ENCODE data around the gene DYNC1I1.

Gene DYNC1I1

DNA sequence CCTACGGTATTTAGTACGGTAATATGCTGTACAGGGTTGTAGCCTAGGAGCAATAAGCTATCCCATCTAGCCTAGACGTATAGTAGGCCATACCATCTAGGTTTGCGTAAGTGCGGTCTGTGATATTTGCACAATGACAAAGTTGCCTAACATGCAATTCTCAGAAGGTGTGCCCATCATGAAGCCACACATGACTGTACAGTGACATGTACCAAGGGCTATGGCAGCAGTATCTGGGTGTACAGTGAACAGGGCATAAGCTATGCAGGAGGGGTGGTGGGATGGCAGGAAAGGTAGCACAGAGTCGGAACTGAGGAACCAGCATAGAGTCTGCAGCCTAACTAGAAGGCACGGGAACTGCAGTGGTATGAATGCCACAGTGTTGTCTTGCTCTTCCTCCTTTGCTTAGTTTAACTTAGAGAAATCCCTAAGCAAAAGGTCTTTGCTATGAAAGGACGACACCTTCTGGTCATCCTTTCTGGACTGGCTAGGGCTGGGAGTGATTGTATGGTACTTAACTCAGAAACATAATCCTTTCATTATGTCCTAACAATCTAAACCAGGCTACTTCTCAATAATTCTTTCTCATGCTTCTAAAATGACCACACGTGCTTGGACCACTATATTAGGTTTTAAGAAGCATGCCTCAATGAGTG, 93.5 kb downstream of the DYNC1I1 start:
- peak; percentile 12 for DNase-seq

DNA sequence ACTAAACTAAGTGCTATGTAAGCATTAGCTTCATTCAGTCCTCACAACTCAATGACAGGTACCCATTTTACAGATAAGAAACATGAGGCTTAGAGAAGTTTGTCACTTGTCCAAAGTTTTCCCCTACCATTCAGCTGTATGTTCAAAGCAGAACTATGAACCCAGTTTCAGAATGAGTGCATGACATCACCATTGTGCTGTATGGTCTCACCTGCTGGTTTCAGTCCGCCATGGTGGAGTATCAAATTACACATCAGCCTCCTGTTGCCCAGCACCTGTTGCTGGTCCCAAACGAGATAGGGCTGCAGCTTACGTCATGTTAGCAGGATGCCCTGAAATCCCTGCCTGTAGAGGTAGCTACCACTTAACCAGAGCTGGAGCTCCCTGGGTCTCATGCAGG, 95.0 kb downstream of the DYNC1I1 start:
- no peak for DNase-seq

DNA sequence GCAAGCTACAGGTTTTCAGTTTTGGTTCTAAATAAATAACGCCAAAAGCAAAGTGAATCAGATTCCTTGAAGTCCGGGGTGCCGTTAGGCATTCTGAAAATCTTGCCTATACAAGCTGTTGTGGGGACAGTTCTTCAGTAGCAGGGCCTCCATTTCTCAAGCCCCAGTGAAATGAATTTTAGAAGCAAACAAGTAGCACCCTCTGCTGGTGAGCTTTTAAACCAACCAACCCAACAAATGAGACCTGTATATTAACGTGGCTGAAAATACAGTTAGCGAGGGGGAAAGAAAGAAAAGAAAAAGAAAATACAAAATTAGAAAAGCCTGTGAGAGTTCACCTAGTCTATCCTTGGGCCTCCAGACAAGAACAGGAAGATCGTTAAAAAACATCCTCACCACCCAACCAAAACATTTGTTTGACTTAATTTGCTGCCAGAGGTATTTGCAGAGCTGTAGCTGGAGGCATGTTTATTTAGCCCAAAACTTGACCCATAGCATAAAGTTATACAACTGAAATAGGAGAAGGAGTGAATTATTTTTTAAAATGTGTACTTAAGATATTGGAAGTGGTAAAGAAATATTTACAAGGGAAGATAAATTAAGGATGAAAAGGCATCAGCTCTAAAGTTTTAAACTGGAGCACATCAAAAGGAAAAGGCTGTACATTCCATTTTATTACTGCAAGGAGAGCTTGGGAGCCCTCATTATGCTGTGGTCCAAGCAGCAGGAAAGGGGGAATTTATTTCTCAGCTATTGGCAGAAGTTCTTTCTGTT, 98.9 kb downstream of the DYNC1I1 start:
- peak; percentile 16 for DNase-seq

DNA sequence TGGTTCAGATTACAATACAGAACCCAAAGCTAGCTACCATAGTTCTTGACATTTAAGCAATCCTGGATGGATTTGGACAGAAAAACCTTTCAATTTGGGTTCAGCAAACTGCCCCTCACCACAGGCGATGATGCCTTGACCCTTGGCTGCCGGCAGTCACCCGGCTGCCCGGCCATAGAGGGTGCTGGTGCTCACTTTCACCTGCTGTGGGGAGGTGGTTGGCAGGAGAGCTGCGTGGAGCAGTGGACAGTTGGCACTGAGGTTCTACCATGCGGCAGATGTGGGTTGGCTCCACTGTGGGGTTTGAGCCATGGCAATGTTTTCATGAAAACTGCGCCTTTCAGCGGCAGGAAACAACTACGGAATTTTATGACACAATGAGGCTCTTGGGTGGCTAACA, 99.5 kb downstream of the DYNC1I1 start:
- no peak for DNase-seq

DNA sequence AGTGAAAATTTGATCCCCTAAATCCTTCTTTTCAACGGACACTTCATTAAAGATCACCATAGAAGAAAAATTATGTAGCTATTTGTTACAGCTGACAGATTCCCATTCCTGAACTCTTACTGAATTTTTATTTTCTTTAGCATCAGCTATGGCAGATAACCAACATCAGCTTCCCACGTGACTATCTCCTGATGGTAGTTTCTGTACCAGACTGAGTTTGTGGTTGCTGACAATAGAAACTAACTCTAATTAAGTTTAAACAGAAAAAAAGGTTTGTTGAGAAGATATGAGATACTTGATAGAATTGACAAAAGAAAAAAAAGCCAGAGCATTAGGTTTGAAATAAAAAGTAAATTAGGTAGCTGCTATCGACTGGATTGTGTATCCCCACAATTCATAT, 101.8 kb downstream of the DYNC1I1 start:
- no peak for DNase-seq

DNA sequence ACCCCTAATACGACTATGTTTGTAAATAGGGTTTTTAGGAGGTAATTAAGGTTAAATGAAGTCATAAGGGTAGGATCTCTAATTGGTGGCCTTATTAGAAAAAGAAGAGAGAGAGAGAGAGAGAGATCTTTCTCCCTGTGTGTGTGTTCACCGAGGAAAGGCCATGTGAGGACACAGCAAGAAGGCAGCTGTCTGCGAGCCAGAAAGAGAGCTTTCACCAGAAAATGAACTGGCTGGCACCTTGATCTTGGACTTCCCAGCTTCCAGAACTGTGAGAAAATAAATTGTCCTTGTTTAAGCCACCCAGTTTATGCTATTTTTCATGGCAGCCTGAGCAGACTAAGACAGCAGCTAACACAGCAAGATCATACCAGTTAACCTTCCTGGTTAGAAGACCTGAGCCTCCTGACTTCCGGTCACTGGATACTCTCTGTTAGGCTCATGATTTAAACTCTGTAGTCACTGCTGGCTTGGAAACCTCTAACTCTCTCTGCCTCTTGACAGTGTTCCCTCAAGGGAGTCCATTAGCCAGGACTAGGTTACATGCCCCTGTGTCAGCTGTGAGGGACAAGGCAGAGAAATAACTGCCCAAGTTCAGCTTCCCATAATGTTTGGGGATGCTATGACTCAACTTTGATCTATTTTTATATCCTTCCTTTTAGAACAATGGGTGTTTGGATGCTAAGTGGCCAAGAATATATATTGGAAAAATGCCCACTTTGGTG, 102.3 kb downstream of the DYNC1I1 start:
- DNase-seq, result no peak

DNA sequence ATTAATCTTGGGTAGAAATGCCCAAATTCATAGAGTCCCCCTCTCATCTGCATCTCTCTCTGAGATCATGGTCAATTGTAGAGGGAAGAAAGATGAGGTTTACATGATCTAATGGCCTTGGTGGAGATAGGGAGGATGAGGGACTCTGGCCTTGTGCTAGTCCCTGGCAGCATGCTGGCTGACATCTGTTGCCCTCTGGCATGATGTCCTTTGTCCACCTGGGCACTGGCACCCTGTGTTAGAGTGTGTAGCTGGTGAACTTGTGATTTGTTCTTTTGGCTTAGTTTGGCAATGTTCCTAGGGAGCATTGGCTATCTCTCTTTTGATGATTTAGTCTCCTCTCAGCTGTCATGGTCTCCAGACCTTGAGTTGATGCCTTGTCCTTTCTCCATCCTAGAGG, 103.2 kb downstream of the DYNC1I1 start:
- DNase-seq, result no peak

DNA sequence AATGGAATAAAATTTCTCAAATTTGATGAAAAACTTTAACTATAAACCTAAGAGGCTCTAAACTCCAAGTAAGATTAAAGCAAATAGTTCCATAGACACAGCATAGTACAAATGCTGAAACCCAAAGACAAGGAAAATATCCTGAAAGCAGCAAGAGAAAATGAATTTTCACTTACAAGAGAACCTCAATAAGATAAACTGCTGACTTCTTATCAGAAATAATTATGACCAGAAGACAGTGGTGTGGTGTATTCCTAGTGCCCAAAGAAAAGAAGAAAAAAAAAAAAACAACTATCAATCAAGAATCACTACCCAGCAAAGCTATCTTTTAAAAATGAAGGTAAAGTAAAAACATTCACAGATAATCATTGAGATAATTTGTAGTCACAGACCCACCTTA, 106.3 kb downstream of the DYNC1I1 start:
- no peak for DNase-seq

DNA sequence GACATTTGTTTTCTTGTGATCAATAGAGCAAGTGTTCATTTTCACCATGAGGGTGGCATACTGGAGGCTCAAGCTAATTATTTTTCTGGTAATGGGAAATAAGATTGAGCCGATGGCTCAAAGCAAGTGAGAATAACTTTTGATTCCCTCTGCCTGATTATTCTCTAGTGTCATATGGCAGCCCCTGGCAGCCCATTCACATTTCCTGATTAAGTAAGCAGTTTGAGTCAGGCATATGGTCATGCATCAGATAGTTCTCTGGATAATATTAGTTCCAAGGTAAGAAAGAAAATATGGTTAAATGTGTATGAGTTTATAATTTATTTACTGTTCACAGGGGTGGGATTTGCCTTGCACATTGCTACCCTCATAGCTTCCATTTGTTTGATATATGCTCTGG, 109.2 kb downstream of the DYNC1I1 start:
- DNase-seq, result no peak

DNA sequence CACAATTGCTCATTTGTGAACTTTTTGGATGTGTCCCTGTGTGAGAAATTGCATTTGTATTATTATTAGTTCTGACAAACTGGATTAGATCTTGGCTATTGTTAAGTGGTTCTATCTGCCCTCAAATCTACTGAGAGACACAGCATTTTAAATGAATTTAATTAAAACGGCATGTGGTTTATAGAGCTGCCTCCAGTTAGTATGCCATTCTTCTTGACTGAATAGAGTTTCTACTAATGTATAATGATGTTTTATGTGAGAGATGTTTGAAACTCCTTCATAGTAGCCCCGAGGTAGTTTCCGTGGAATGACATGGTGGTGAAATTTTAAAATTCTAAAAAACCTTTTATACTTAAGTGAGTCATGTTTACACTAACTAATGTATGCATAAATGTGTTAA, 110.9 kb downstream of the DYNC1I1 start:
- DNase-seq, result no peak

DNA sequence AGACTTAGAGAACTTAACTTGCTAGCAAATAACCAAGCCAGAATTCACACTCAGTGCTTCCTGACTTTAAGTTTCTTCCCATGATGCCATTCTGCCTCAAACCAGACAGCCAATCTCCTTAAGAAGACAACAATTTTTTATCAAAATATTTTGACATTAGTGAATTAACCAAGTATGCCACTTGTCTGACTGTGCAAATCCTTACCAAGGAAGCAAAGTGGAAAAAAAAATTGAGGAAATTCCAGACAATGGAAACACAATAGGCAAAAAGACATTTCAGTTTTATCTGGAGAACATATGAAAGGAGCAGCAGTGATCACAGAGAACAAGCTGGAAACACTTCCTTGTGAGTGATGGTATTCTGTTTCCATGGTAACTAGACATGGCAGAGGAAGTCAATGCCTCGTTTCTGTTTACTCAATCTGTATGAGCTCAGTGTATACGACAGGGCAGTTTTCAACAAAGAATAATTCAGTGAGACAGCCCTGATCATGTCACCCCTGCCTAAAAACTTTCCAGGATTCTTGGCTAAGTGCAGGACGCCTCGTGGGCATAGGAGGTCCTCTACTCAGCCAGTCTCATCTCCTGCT, 114.2 kb downstream of the DYNC1I1 start:
- peak; percentile 71 for DNase-seq

DNA sequence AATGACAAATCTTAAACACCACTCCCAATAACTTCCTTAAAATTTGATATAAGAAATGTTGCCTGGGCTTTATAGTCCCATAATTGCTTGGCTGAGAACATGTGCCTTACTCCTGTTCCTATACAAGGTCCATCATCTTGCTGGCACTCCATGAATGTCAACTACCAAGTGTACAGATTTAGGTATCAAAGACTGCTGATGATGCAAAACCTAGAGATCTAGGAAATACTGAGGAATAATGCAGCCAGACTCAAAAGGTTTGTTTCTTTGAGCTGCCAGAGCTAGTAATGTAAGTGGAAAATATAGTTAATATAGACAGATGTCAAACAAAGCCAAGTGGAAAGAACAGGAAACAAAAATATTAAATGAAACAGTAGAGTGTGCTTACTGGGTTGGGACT, 121.1 kb downstream of the DYNC1I1 start:
- no peak for DNase-seq

DNA sequence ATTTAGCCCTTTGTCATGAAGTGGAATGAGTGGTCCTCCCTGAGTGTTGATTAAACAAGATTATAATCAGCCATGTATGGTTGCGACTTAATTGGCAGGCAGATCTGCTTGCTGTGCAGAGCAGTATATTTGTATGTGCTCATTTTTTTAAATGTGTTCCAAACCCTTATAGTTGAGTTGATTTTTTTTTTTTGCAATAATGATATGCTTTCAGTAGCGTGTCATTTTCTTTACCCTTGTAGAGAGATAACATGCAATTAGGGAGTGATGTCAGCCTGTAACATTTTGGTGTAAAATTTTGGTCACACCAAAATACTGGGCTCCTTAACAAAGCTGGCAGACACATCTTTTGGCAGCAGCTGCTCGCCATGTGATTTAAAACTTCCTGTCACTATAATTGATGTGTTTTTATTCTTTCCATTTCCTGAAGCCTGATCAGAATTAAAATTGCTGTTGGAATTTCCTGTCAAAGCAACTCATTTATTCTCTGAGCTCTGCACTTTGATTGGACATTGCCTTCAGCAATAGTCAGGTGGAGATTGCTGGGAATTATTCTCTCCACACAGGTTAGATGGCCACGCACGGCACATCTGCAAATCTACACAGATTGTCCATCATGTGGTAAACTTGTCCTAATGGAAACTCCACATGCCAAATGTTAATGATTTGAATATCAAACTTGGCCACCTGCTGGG, 125.3 kb downstream of the DYNC1I1 start:
- no peak for DNase-seq

DNA sequence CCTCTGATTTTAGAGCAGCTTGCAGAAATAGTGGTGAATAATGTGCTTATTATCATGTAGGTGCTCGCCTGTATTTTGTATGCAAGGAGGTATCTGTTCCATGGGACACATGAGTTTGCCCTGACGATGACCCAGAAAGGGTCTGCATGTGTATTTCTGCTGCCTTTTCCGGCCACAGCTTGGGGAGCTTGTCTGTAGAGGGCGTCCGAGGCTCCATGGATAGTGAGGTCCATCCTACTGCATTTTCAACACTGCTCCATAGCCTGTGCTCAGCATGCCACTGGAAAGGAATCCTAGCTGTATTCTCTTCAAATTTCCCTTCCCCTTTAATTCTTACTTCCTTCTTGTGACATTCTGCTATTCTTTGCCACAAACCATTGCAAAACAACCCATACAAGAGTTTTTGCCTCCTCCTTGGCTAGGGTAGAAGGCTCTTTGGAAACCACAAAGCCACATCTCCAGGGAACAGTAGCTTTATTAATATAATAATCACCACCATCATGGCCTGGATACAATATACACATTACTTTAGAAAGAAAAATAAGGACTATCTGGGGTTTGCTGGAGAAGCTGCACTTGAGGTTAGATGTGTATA, 127.7 kb downstream of the DYNC1I1 start:
- peak; percentile 94 for DNase-seq

DNA sequence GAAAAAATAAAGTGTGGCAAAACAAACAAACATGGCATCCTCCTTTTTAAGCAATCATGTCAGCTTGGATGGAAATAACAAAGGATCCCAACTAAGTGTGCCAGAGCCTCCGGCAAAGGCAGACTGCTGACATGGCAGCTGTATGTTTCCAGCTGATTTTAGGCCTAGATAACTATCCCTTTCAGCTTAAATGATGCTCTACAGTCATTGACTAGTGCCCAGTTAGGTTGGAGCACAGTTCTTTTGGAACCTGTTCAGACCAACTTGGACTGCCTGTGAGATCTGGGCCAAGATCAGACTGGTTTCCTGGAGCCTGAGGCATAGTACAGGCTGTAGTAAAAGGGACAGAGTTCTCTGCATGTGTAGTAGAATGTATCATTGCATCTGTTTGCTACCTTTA, 128.7 kb downstream of the DYNC1I1 start:
- DNase-seq, result no peak

DNA sequence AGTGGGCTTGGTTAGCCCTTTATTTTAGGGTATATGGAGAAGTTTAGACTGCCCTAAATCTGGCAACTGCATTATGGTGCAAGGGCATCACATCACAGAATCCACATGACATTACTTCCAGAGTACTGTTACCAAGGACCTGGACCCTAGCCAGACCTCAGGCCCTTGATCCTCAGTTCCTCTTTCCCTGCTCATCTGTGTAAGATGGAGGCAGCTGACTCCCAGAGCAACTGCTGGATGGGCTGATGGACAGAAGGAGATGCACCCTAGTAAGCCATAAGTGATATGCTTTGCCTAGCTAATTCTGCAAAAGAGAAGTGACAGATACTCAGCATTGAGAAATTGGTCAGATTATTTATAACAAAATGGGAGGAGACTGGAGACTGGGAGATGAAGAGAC, 131.7 kb downstream of the DYNC1I1 start:
- peak; percentile 96 for DNase-seq

DNA sequence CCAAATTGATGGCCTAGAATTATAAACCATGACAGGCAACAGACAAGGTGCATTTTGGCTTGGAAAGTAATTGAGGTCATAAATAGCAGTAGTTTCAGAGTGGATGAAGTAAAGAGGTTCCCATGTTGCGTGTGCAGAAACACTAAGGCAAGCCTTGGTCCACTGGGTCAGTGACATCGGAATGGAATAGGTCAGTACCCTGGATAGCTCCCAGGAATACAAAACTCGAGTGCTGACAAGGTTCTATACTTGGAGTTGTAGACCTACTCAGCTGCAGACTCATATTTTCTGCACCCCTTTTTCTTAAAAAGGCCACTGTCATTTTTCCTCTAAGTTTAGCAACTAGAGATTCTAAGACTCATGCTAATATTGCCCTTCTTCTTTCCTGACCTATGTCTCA, 132.8 kb downstream of the DYNC1I1 start:
- DNase-seq, result no peak

DNA sequence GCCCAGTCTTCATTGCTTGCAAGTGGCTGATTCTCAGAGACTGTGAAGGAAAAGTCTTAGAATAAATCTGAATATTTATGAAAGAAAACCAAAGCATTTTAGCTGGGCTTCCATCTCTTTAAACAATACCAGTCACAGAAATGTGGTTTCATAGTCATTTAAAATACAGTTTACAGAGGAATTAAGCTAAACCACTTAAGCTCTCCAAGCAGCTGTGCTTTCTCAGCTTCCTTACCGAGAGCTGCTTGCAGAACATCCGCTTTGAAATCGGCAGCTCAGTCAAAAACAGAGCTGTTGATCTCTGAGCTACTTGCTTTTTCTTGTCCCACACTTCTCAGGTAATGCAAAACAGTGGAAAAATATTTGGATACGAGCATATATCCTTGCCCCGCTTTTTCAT, 134.5 kb downstream of the DYNC1I1 start:
- DNase-seq, result peak; percentile 88

DNA sequence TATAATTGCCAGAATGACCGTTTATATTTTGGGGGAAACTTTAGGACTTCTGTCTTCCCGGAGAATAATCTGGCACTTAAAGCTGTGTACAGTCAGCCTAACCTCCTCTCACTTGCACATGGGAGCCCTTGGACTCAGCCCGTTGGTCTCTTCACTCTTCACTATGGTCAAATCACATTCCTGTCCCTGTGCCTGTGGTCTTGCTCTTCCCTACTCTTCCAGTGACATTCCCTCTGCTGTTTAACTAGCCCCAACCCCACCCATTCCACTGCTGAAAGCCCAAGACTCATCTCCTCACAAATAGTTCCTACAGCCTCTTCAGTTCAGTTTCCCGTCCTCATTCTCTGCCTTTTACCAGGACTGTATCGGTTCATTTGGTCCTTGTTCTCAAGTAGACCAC, 135.0 kb downstream of the DYNC1I1 start:
- no peak for DNase-seq

DNA sequence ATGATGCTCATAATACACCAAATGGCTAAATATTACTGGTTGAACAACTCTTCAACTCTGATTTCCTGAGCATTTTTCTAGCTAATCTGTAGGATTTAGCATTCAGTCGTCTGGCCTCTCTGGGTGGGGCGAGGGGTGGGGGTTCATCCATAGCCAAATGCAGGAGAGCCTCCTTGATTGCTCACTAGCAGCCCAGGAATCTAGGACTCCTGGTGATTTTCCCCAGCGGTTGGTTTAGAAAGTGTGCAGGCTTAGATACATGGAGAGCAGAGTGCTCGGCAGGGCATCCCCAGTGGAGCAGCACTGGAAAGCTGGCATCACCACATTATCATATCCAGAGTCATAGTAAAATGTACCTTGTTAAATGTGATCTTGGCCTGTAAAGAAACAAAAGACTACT, 136.1 kb downstream of the DYNC1I1 start:
- DNase-seq, result no peak

DNA sequence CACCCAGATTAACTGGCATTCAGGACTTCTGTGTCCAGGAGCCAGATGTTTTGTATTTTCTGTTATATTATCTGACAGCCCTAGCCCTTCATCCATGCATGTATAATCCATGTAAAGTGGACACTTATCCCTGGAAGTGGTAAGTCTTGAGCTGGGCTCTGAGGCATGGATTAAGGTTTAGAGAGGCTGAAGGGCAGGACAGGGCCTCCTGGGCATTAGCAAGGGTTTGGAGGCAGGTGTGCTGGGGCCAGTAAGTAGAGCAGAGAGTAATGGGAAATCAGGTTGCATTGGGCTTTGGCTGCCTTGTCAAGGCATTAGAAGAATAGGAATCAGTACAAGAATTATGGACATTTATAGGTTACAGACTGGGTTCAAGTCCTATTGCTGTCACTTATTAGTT, 138.0 kb downstream of the DYNC1I1 start:
- DNase-seq, result no peak

DNA sequence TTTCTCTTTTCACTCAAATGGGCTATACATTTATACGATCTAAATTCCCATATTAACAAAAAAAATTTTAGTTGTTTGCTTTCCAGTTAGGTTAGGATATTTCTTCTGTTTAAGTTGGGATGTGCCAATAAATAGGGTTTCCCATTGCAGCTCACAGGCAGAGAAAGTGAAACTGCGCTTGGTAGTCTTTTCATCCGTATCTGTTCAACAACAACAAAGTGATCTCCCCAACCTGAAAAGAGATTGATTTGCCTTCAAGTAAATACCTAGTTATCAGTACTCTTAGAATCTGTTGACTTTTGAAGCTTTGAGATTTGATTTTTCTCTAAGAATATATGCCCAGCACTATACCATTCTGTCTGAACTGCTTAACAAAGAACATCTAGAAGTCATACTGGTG, 143.4 kb downstream of the DYNC1I1 start:
- no peak for DNase-seq

Measured in MV-4-11 (cell line).